HG02973 (cell line): ENCODE data around the gene OXCT2.
"Not testable (repeated sequence)": the region's sequence is repeated elsewhere in the genome, so short reads cannot be mapped to it uniquely, and the experiment has no call there.

Source experiments
- ATAC-seq: cut with Tn5 transposase; IDR thresholded peaks from one replicate; pipeline ENCODE4 v1.9.1; 2021; ENCODE audit warnings: moderate library complexity; ENCODE audit not compliant: unreplicated experiment

The OXCT2 gene

GRCh38 chr1:39763619-39764374, 7.4 kb downstream of the OXCT2 start:
- not testable (repeated sequence) for ATAC-seq

- no peak for ATAC-seq
These were observed 8.3 kb downstream of the OXCT2 start for GRCh38 chr1:39762550-39763540.

- ATAC-seq, result no peak
These were observed 9.4 kb downstream of the OXCT2 start for GRCh38 chr1:39761557-39762260.

GRCh38 chr1:39761016-39761415, 10.1 kb downstream of the OXCT2 start:
- ATAC-seq, result no peak

GRCh38 chr1:39760074-39761008, 10.8 kb downstream of the OXCT2 start:
- ATAC-seq, result no peak

- no peak for ATAC-seq
These were observed 11.8 kb downstream of the OXCT2 start for GRCh38 chr1:39759436-39759726.

GRCh38 chr1:39758556-39759435, 12.4 kb downstream of the OXCT2 start:
- ATAC-seq, result no peak

- no peak for ATAC-seq
These were observed 13.6 kb downstream of the OXCT2 start for GRCh38 chr1:39757501-39757900.

GRCh38 chr1:39755965-39756659, 15.0 kb downstream of the OXCT2 start:
- ATAC-seq, result no peak

- no peak for ATAC-seq
These were observed 16.1 kb downstream of the OXCT2 start for GRCh38 chr1:39754906-39755504.

- ATAC-seq, result no peak
These were observed 17.1 kb downstream of the OXCT2 start for GRCh38 chr1:39754026-39754570.

- ATAC-seq, result no peak
These were observed 17.8 kb downstream of the OXCT2 start for GRCh38 chr1:39753132-39754025.

GRCh38 chr1:39752703-39753102, 18.4 kb downstream of the OXCT2 start:
- no peak for ATAC-seq

GRCh38 chr1:39751595-39751994, 19.6 kb downstream of the OXCT2 start:
- no peak for ATAC-seq

GRCh38 chr1:39745016-39745670, 26.0 kb downstream of the OXCT2 start:
- ATAC-seq, result no peak

GRCh38 chr1:39738622-39739366, 32.4 kb downstream of the OXCT2 start, which contains the start of gene PPIE:
Gene PPIE (plus strand): TSS chr1:39738882. CDS start chr1:39738901, 19 bp downstream.
- ATAC-seq, result peak; percentile 74
